HCT116 (cell line): Measurements from ENCODE around the gene TMEM131. TPM values are rescaled to one million over a fixed set of nuclear protein-coding genes. Genes with fewer than 3 reads are reported as not detected.
"Not testable (repeated sequence)": the region's sequence is repeated elsewhere in the genome, so short reads cannot be mapped to it uniquely, and the experiment has no call there.

Experiments
- ATAC-seq: fragments of 200-7000 bp; cut with Tn5 transposase; 2 replicates; pipeline ENCODE4 v1.9.1; 2020; ENCODE audit warnings: mild to moderate bottlenecking, moderate library complexity
- BruUV-seq: library from RNA; stranded (reverse); fragments of 400-500 nt; replicated peaks from 2 replicates; lab custom pipeline; 2021; lab: Mats Ljungman, UMichigan
- CTCF ChIA-PET: fragments of 300-600 bp; sonication (Branson Sonifier 250); formaldehyde crosslinking; loops from one replicate; lab custom pipeline; 2021; ENCODE audit warnings: antibody characterized with exemption; lab: Charles Lee
- POLR2A ChIA-PET: fragments of 300-600, 350-600 bp; sonication (Branson Sonifier 250); formaldehyde crosslinking; loops from one replicate; lab custom pipeline; 2021; ENCODE audit warnings: antibody characterized with exemption; lab: Charles Lee
- RAD21 ChIA-PET, 2 experiments: fragments of 300-600 bp; sonication (Branson Sonifier 250); formaldehyde crosslinking; loops; one replicate each; lab custom pipeline; 2023; ENCODE audit warnings: low total read pairs in 2 of 2; ENCODE audit not compliant: uncharacterized antibody in 2 of 2, unreplicated experiment in 2 of 2, low non-redundant PET in 1 of 2; lab: Charles Lee
- DNase-seq: peaks from one replicate; pipeline ENCODE4 v3.0.0-alpha.2; 2010; ENCODE audit warnings: low read depth, low spot score
- H2AFZ ChIP-seq: fragments of 200-600 bp; shearing (Covaris generic), sonication (generic); 2 replicates; pipeline ENCODE4 v1.6.1; 2017; ENCODE audit warnings: low read depth, mixed run types, mixed read lengths, antibody characterized with exemption, low read length; ENCODE audit not compliant: poor library complexity, severe bottlenecking
- H3K27ac ChIP-seq: 2 replicates; pipeline ENCODE4 v1.5.1; 2012; ENCODE audit warnings: low read depth, low read length
- H3K27me3 ChIP-seq: fragments of 200-600 bp; sonication (generic); 2 replicates; pipeline ENCODE4 v1.6.1; 2016; ENCODE audit warnings: mixed run types, low read length, mixed read lengths; ENCODE audit not compliant: insufficient read depth
- H3K36me3 ChIP-seq, 2 experiments: fragments of 200-500 bp in 1 of 2; fragments of 200-600 bp in 1 of 2; sonication (Bioruptor generic) in 1 of 2; sonication (generic) in 1 of 2; 2 replicates each; pipeline versions ENCODE4 v1.5.1 to v1.6.1; 2014 to 2016; ENCODE audit warnings: low read length in 2 of 2, inconsistent platforms in 1 of 2, mixed read lengths in 1 of 2, mixed run types in 1 of 2; ENCODE audit not compliant: insufficient read depth in 2 of 2, control insufficient read depth in 1 of 2
- H3K4me1 ChIP-seq, 2 experiments: fragments of 200-600 bp in 1 of 2; sonication (generic) in 1 of 2; 2 replicates each; pipeline versions ENCODE4 v1.5.1 to v1.6.1; 2012 to 2017; ENCODE audit warnings: low read length in 2 of 2, inconsistent platforms in 1 of 2, mild to moderate bottlenecking in 1 of 2, mixed read lengths in 1 of 2, mixed run types in 1 of 2, moderate library complexity in 1 of 2; ENCODE audit not compliant: insufficient read depth in 2 of 2, control insufficient read depth in 1 of 2
- H3K4me2 ChIP-seq: fragments of 200-600 bp; sonication (generic); 2 replicates; pipeline ENCODE4 v1.6.1; 2017; ENCODE audit warnings: mixed run types, low read length, mixed read lengths
- H3K4me3 ChIP-seq, 2 experiments: fragments of 200-600 bp in 1 of 2; sonication (generic) in 1 of 2; replicated peaks in 1 of 2; 2 replicates each; pipeline ENCODE4 v1.5.1; 2011 to 2016; ENCODE audit warnings: low read length in 2 of 2, control low read depth in 1 of 2, low read depth in 1 of 2, mild to moderate bottlenecking in 1 of 2, mixed read lengths in 1 of 2, mixed run types in 1 of 2
- H3K79me2 ChIP-seq: fragments of 200-600 bp; sonication (generic); 2 replicates; pipeline ENCODE4 v1.6.1; 2017; ENCODE audit warnings: mild to moderate bottlenecking, mixed run types, low read length, moderate library complexity, mixed read lengths; ENCODE audit not compliant: insufficient read depth
- H3K9ac ChIP-seq: fragments of 200-600 bp; sonication (generic); 2 replicates; pipeline ENCODE4 v1.6.1; 2016; ENCODE audit warnings: low read length, mixed read lengths
- H3K9me2 ChIP-seq: fragments of 200-600 bp; sonication (generic), shearing (Covaris generic); 2 replicates; pipeline ENCODE4 v1.6.1; 2017; ENCODE audit warnings: mixed run types, mild to moderate bottlenecking, moderate library complexity; ENCODE audit not compliant: insufficient read depth
- H3K9me3 ChIP-seq, 2 experiments: fragments of 200-500 bp in 1 of 2; fragments of 200-600 bp in 1 of 2; sonication (Bioruptor generic) in 1 of 2; sonication (generic) in 1 of 2; 2 replicates each; pipeline ENCODE4 v1.6.1; 2014 to 2017; ENCODE audit warnings: low read length in 2 of 2, mixed read lengths in 2 of 2, inconsistent platforms in 1 of 2, low read depth in 1 of 2, mild to moderate bottlenecking in 1 of 2, mixed run types in 1 of 2, moderate library complexity in 1 of 2; ENCODE audit not compliant: control insufficient read depth in 1 of 2, insufficient read depth in 1 of 2
- H4K20me1 ChIP-seq: fragments of 200-600 bp; sonication (generic), shearing (Covaris generic); 2 replicates; pipeline ENCODE4 v1.6.1; 2017; ENCODE audit warnings: mixed run types, mild to moderate bottlenecking, moderate library complexity; ENCODE audit not compliant: insufficient read depth
- FOSL1 ChIP-seq: IDR thresholded peaks from 2 replicates; pipeline ENCODE4 v1.6.1; 2012; ENCODE audit warnings: low read depth
- JUND ChIP-seq: IDR thresholded peaks from 2 replicates; pipeline ENCODE4 v1.6.1; 2012
- SP1 ChIP-seq: IDR thresholded peaks from 2 replicates; pipeline ENCODE4 v1.6.1; 2012; ENCODE audit warnings: low read depth
- SRF ChIP-seq: IDR thresholded peaks from 2 replicates; pipeline ENCODE4 v1.6.1; 2012; ENCODE audit warnings: low read depth
- TCF7L2 ChIP-seq: IDR thresholded peaks from 2 replicates; pipeline ENCODE4 v1.7.0; 2011; ENCODE audit warnings: borderline replicate concordance, inconsistent platforms; ENCODE audit not compliant: insufficient read depth, insufficient read length; ENCODE audit errors: extremely low read depth
- intact Hi-C: fragments of 100-400 bp; cut with micrococcal nuclease; formaldehyde crosslinking; loops from 2 replicates; pipeline ENCODE4 v1.10.0; 2022
- total RNA-seq: library from RNA; stranded (reverse); gene quantifications from one replicate; pipeline ENCODE4 v1.2.1, GENCODE V29; 2021; ENCODE audit not compliant: unreplicated experiment
- TF ChIP-seq, protein P1 (sequence below): IDR thresholded peaks from 2 replicates; pipeline ENCODE4 v1.6.1; 2011; ENCODE audit warnings: mild to moderate bottlenecking, low read length, moderate library complexity; ENCODE audit not compliant: insufficient replicate concordance; ENCODE audit errors: extremely low read depth

Gene TMEM131
- total RNA-seq, 1 experiment from 2014 or later: 51.5 TPM

DNA sequence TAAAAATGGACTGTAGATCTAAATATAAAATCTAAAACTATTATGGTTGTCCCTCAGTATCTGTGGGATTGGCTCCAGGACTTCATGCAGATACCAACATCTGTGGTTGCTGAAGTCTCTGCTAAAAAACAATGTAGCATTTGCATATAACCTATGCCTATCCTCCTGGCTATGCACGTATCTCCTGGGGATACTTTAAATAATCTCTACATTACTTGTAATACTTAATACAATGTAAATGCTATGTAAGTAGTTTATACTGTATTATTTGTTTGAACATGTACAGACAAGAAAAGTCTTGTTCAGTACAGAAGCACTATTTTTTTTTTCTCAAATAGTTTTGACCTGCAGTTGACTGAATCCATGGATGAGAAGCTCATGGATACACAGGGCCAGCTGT is 147.4 kb downstream of the TMEM131 start:
- Histone ChIP-seq H3K79me2 (peaks cover 52% of the 10 kb centered on the region), H2AFZ (no peak overlapping the region), H3K9me2 (no peaks in the 10 kb centered on the region), H3K9me3 (no peaks in the 10 kb centered on the region), H3K9ac (no peak overlapping the region), H3K4me2 (no peak overlapping the region), H3K27me3 (no peaks in the 10 kb centered on the region), H3K4me1 (peaks cover 19 to 29% of the 10 kb centered on the region in 2 experiments; a peak in 3 of 4 replicates), H3K4me3 (no peak overlapping the region), H3K27ac (no peak overlapping the region), H3K36me3 (no peaks in the 10 kb centered on the region), H4K20me1 (no peaks in the 10 kb centered on the region)
- ChIA-PET POLR2A (no interaction called here), RAD21 (no interaction called here), CTCF (no interaction called here)
- intact Hi-C loops: no loop called here
- ATAC-seq (no peak), DNase-seq (no peak)
- BruUV-seq: no TSS peak
- TF ChIP-seq, protein P1, sequence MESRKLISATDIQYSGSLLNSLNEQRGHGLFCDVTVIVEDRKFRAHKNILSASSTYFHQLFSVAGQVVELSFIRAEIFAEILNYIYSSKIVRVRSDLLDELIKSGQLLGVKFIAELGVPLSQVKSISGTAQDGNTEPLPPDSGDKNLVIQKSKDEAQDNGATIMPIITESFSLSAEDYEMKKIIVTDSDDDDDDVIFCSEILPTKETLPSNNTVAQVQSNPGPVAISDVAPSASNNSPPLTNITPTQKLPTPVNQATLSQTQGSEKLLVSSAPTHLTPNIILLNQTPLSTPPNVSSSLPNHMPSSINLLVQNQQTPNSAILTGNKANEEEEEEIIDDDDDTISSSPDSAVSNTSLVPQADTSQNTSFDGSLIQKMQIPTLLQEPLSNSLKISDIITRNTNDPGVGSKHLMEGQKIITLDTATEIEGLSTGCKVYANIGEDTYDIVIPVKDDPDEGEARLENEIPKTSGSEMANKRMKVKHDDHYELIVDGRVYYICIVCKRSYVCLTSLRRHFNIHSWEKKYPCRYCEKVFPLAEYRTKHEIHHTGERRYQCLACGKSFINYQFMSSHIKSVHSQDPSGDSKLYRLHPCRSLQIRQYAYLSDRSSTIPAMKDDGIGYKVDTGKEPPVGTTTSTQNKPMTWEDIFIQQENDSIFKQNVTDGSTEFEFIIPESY: no peak
- TF ChIP-seq SRF (no peak), FOSL1 (no peak), JUND (no peak), SP1 (no peak), TCF7L2 (no peak)

- H3K27me3 ChIP-seq, H3K9me2 ChIP-seq, DNase-seq, H4K20me1 ChIP-seq, POLR2A ChIA-PET, H3K9me3 ChIP-seq, ATAC-seq, BruUV-seq, intact Hi-C loops, H3K27ac ChIP-seq, H3K36me3 ChIP-seq, H3K4me3 ChIP-seq, H3K9ac ChIP-seq, RAD21 ChIA-PET, H3K4me2 ChIP-seq, H2AFZ ChIP-seq, CTCF ChIA-PET: not testable (repeated sequence)
- H3K79me2 ChIP-seq: peaks cover 52% of the 10 kb centered on the region
- peaks cover 13 to 19% of the 10 kb centered on the region in 2 experiments; a peak in 3 of 4 replicates for H3K4me1 ChIP-seq
Observed at GRCh38 chr2:97846716-97847115, 149.0 kb downstream of the TMEM131 start.
